CD4-positive, alpha-beta T cell treated with Interleukin-12 subunit alpha and Interleukin-12 subunit beta, for 1 hour (primary cell): ENCODE data around the gene TSSK2.
"Not testable (repeated sequence)": the region's sequence is repeated elsewhere in the genome, so short reads cannot be mapped to it uniquely, and the experiment has no call there.

Experiments used
- DNase-seq: peaks from one replicate; pipeline ENCODE4 v3.0.0-alpha.2; 2020

The TSSK2 gene

GRCh38 chr22:19146215-19146968 lies 15.3 kb downstream of the TSSK2 start:
- no peak for DNase-seq

GRCh38 chr22:19147195-19147780 lies 16.2 kb downstream of the TSSK2 start:
- DNase-seq = no peak

GRCh38 chr22:19148417-19149046 lies 17.4 kb downstream of the TSSK2 start:
- DNase-seq = no peak

GRCh38 chr22:19149047-19149883 lies 18.2 kb downstream of the TSSK2 start:
- peak; percentile 36 for DNase-seq

GRCh38 chr22:19149991-19150390 lies 18.9 kb downstream of the TSSK2 start, which contains the start of gene GSC2:
Gene GSC2, minus strand, starts transcription at chr22:19150292. Its CDS starts 9 bp downstream, at chr22:19150283.
- no peak for DNase-seq

GRCh38 chr22:19150482-19151328 lies 19.6 kb downstream of the TSSK2 start:
- DNase-seq = no peak

- no peak for DNase-seq
Measured at GRCh38 chr22:19151329-19152191, 20.5 kb downstream of the TSSK2 start.

- DNase-seq = no peak
Measured at GRCh38 chr22:19152942-19153883, 22.1 kb downstream of the TSSK2 start.

GRCh38 chr22:19156109-19156508 lies 25.0 kb downstream of the TSSK2 start:
- DNase-seq = not testable (repeated sequence)

- DNase-seq = not testable (repeated sequence)
Measured at GRCh38 chr22:19158649-19159048, 27.5 kb downstream of the TSSK2 start.

GRCh38 chr22:19164425-19164824 lies 33.3 kb downstream of the TSSK2 start:
- no peak for DNase-seq

- DNase-seq = no peak
Measured at GRCh38 chr22:19166421-19166820, 35.3 kb downstream of the TSSK2 start.

GRCh38 chr22:19167106-19167869 lies 36.2 kb downstream of the TSSK2 start:
- no peak for DNase-seq

- DNase-seq = no peak
Measured at GRCh38 chr22:19168088-19168890, 37.2 kb downstream of the TSSK2 start.

- DNase-seq = no peak
Measured at GRCh38 chr22:19169002-19169946, 38.2 kb downstream of the TSSK2 start.

- no peak for DNase-seq
Measured at GRCh38 chr22:19169947-19170318, 38.8 kb downstream of the TSSK2 start.
